Endodermal cell (in vitro differentiated cells): ENCODE measurements around the gene DQX1. TPM values are rescaled to one million over a fixed set of nuclear protein-coding genes. Genes with fewer than 3 reads are reported as not detected.

ENCODE experiments used
- DNase-seq: peaks from one replicate; pipeline ENCODE4 v3.0.0-alpha.2; 2017
- H3K27ac ChIP-seq: 2 replicates; pipeline ENCODE4 v1.5.1; 2013; ENCODE audit warnings: mild to moderate bottlenecking, low read depth, low read length, moderate library complexity
- H3K27me3 ChIP-seq: 2 replicates; pipeline ENCODE4 v1.6.1; 2013; ENCODE audit warnings: mild to moderate bottlenecking, low read length, moderate library complexity; ENCODE audit not compliant: insufficient read depth, control insufficient read depth, poor library complexity, severe bottlenecking
- H3K36me3 ChIP-seq: 2 replicates; pipeline ENCODE4 v1.7.0; 2013; ENCODE audit warnings: mild to moderate bottlenecking, low read length, moderate library complexity; ENCODE audit not compliant: control insufficient read depth, insufficient read depth
- H3K4me1 ChIP-seq: one replicate; pipeline ENCODE4 v1.7.0; 2013; ENCODE audit warnings: low read length; ENCODE audit not compliant: control insufficient read depth, insufficient read depth
- H3K4me3 ChIP-seq: 2 replicates; pipeline ENCODE4 v1.5.1; 2013; ENCODE audit warnings: mild to moderate bottlenecking, low read length, moderate library complexity
- H3K9ac ChIP-seq: 2 replicates; pipeline ENCODE4 v1.6.1; 2013; ENCODE audit warnings: mild to moderate bottlenecking, low read length, moderate library complexity; ENCODE audit not compliant: poor library complexity, severe bottlenecking; ENCODE audit errors: extremely low read depth
- H3K9me3 ChIP-seq: 2 replicates; pipeline ENCODE4 v1.6.1; 2013; ENCODE audit warnings: mild to moderate bottlenecking, low read length, moderate library complexity; ENCODE audit not compliant: control insufficient read depth
- H3K27ac Mint-ChIP-seq: 2 replicates; pipeline ENCODE4 v1.8.0; 2020; ENCODE audit warnings: mixed read lengths
- H3K27me3 Mint-ChIP-seq: 2 replicates; pipeline ENCODE4 v1.8.0; 2021; ENCODE audit warnings: mild to moderate bottlenecking, mixed read lengths; ENCODE audit not compliant: insufficient read depth
- H3K36me3 Mint-ChIP-seq: 2 replicates; pipeline ENCODE4 v1.8.0; 2020; ENCODE audit warnings: low read depth, mixed read lengths
- H3K4me1 Mint-ChIP-seq: 2 replicates; pipeline ENCODE4 v1.8.0; 2020; ENCODE audit warnings: mixed read lengths
- H3K4me3 Mint-ChIP-seq: 2 replicates; pipeline ENCODE4 v1.8.0; 2020; ENCODE audit warnings: mild to moderate bottlenecking, moderate library complexity, mixed read lengths
- H3K9me3 Mint-ChIP-seq: 2 replicates; pipeline ENCODE4 v1.8.0; 2020; ENCODE audit warnings: mild to moderate bottlenecking, mixed read lengths
- CTCF ChIP-seq: fragments of 200-600 bp; sonication (generic); conservative IDR thresholded peaks from 2 replicates; pipeline ENCODE4 v1.5.0; 2021; ENCODE audit warnings: antibody characterized with exemption, mild to moderate bottlenecking
- WGBS, 2 experiments: methylation state at CpG; one replicate each; pipeline versions ENCODE4 v1.1.5 to v1.1.7; 2013; ENCODE audit warnings: missing lambda C conversion rate in 2 of 2, mixed read lengths in 1 of 2; ENCODE audit not compliant: insufficient coverage in 1 of 2, insufficient read length in 1 of 2; 5-methylcytosine and 5-hydroxymethylcytosine counted together
- total RNA-seq, 2 donors: library from RNA; stranded (reverse); fragmentation: NEBNext Ultra II Directional in 1 of 2; extraction: Animal tissue kit (Norgen Biotek cat#: 25700) in 1 of 2; gene quantifications; 2 replicates in 1 of 2; 3 replicates in 1 of 2; pipeline ENCODE4 v1.2.1, GENCODE V29; 2021

DQX1 gene
- total RNA-seq, 2 donors from 2014 or later: 0.93 to 1.1 TPM

GRCh38 chr2:74497777-74498499 lies 28.1 kb downstream of the DQX1 start:
- Histone ChIP-seq H3K9ac (no peak overlapping the region), H3K4me1 (no peaks in the 10 kb centered on the region), H3K27me3 (peaks cover 75% of the 10 kb centered on the region), H3K4me3 (peak overlapping the region; percentile 75), H3K27ac (no peak overlapping the region), H3K9me3 (no peaks in the 10 kb centered on the region), H3K36me3 (peaks cover 14% of the 10 kb centered on the region)
- Mint-ChIP-seq H3K9me3 (no peaks in the 10 kb centered on the region), H3K4me3 (peak overlapping the region; percentile 51), H3K36me3 (peaks cover 14% of the 10 kb centered on the region), H3K4me1 (peaks cover 24% of the 10 kb centered on the region), H3K27me3 (peaks cover 80% of the 10 kb centered on the region), H3K27ac (no peak overlapping the region)
- no peak for TF ChIP-seq CTCF
- WGBS, 2 experiments: 8 to 10% methylated on average over 21 to 61 of the region's 61 CpGs
- DNase-seq: peak; percentile 85

- no peak overlapping the region for H3K9ac ChIP-seq
- Mint-ChIP-seq H3K27me3 (peaks cover 73% of the 10 kb centered on the region), H3K4me1 (peaks cover 22% of the 10 kb centered on the region), H3K4me3 (peak overlapping the region; percentile 51), H3K36me3 (peaks cover 18% of the 10 kb centered on the region), H3K27ac (no peak overlapping the region), H3K9me3 (no peaks in the 10 kb centered on the region)
- 80 to 84% methylated on average over 7 to 19 of the region's 19 CpGs for WGBS, 2 experiments
- no peak overlapping the region for H3K27ac ChIP-seq
- peaks cover 20% of the 10 kb centered on the region for H3K36me3 ChIP-seq
- DNase-seq: no peak
- H3K27me3 ChIP-seq: peaks cover 67% of the 10 kb centered on the region
- no peaks in the 10 kb centered on the region for H3K4me1 ChIP-seq
- peak overlapping the region; percentile 75 for H3K4me3 ChIP-seq
- no peaks in the 10 kb centered on the region for H3K9me3 ChIP-seq
- TF ChIP-seq CTCF: no peak
Measured at GRCh38 chr2:74496997-74497776, 28.8 kb downstream of the DQX1 start.

- Histone ChIP-seq H3K4me1 (no peaks in the 10 kb centered on the region), H3K36me3 (peaks cover 29% of the 10 kb centered on the region), H3K9me3 (no peaks in the 10 kb centered on the region), H3K9ac (no peak overlapping the region), H3K27me3 (peaks cover 50% of the 10 kb centered on the region), H3K4me3 (no peak overlapping the region), H3K27ac (no peak overlapping the region)
- no peak for TF ChIP-seq CTCF
- peaks cover 56% of the 10 kb centered on the region for H3K27me3 Mint-ChIP-seq
- no peak overlapping the region for H3K27ac Mint-ChIP-seq
- DNase-seq: no peak
- H3K4me1 Mint-ChIP-seq: peaks cover 13% of the 10 kb centered on the region
- WGBS, 2 experiments: 86% methylated on average over 1 of the region's 1 CpG; no CpG with 5 or more reads in 1 of the 2 experiments
- no peaks in the 10 kb centered on the region for H3K9me3 Mint-ChIP-seq
- H3K36me3 Mint-ChIP-seq: peaks cover 35% of the 10 kb centered on the region
- H3K4me3 Mint-ChIP-seq: no peak overlapping the region
Measured at GRCh38 chr2:74495440-74495839, 30.6 kb downstream of the DQX1 start.
